ENCODE data around the gene MYO3A. TPM values are rescaled to one million over a fixed set of nuclear protein-coding genes. Genes with fewer than 3 reads are reported as not detected.

Gene MYO3A
- total RNA-seq, 1 experiment from 2014 or later = not detected

DNA sequence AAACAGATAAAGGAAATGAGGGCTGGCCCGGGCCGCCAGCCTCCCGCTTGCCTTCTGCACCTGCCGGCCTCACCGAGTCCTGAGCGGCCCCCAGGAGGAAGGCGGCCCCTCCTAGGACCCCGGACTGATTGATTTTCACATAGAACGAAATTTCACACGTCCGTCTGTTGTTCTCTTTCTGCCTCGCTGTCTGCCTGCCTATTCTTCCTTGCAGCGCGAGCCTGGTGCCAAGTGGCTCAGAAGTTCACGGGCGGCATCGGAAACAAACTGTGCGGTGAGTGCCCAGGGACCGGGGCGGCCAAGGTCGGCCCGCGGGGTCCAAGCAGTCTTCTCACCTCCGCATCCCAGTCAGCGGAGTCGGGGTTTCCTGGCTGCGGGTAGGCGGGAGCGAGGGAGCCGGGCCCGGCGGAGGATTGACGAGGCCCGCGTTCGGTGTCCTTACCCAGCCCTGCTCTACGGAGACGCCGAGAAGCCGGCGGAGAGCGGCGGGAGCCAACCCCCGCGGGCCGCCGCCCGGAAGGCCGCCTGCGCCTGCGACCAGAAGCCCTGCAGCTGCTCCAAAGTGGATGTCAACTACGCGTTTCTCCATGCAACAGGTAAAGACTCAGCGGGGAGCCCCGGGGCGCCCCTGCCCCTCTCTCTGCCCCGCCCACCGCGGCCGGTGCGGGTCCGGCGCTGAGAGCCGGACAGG is 283.5 kb downstream of the MYO3A start (continued):
- no peak for TF ChIP-seq ZNF274 (IDR thresholded peaks at IDR 0.05; ENCODE audit: low read depth, low read length)
- no peak for TF ChIP-seq RAD21 (IDR thresholded peaks at IDR 0.05; ENCODE audit: low read depth)
- no peak for TF ChIP-seq TCF7L2 (IDR thresholded peaks at IDR 0.05; ENCODE audit: borderline replicate concordance, extremely low read depth, insufficient read depth, insufficient read length)
- no peak for TF ChIP-seq EGR1 (IDR thresholded peaks at IDR 0.05; ENCODE audit: low read depth)
- TF ChIP-seq SIN3A (IDR thresholded peaks at IDR 0.05; ENCODE audit: low read depth) = no peak
- TF ChIP-seq ZFX (IDR thresholded peaks at IDR 0.05) = no peak

DNA sequence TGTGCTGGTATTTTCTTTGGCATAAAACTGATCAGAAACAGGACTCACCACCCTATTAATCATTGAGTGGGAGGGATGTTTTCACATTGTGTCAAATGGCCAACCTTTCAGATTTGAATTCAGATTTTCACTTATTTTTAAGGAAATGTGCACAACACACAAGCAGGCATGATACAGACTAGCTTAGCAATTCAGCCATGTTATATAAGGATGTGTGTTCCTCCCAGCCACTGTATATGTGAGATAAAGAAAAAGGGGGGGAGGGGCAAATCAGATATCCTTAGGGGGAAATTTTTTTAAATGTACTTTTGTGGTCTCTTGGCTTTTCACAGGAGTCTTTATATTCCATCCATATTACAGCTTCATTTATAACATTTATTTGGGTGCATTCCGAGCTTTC is 285.6 kb downstream of the MYO3A start:
- DNase-seq (ENCODE audit: low read depth, low spot score) = no peak
- BruUV-seq (replicated peaks) = no TSS peak
- H3K36me3 ChIP-seq (ENCODE audit: control insufficient read depth in 1 of 2, insufficient read depth in 2 of 2, low read length in 2 of 2) = no peaks in the 10 kb centered on the region
- H3K4me1 ChIP-seq (ENCODE audit: control insufficient read depth in 1 of 2, insufficient read depth in 2 of 2, low read length in 2 of 2) = no peaks in the 10 kb centered on the region
- peaks cover 36% of the 10 kb centered on the region for H3K27me3 ChIP-seq (ENCODE audit: insufficient read depth, low read length)
- H3K9me3 ChIP-seq (ENCODE audit: control insufficient read depth in 1 of 2, insufficient read depth in 1 of 2, low read depth in 1 of 2, low read length in 2 of 2) = no peaks in the 10 kb centered on the region
- H2AFZ ChIP-seq (ENCODE audit: low read depth, low read length, poor library complexity, severe bottlenecking) = no peak overlapping the region
- H3K9me2 ChIP-seq (ENCODE audit: insufficient read depth) = no peaks in the 10 kb centered on the region
- H3K27ac ChIP-seq (ENCODE audit: low read depth, low read length) = no peak overlapping the region
- no peaks in the 10 kb centered on the region for H4K20me1 ChIP-seq (ENCODE audit: insufficient read depth)
- H3K9ac ChIP-seq (ENCODE audit: low read length) = no peak overlapping the region
- H3K79me2 ChIP-seq (ENCODE audit: insufficient read depth, low read length) = no peaks in the 10 kb centered on the region
- H3K4me2 ChIP-seq (ENCODE audit: low read length) = no peak overlapping the region
- H3K4me3 ChIP-seq (replicated peaks in 1 of 2; ENCODE audit: low read depth in 1 of 2, low read length in 2 of 2) = no peak overlapping the region
- RAD21 ChIA-PET (ENCODE audit: low non-redundant PET in 1 of 2, low total read pairs in 2 of 2, uncharacterized antibody in 2 of 2, unreplicated experiment in 2 of 2) = no interaction called here
- TF ChIP-seq YY1 (IDR thresholded peaks at IDR 0.05; ENCODE audit: extremely low read depth, insufficient replicate concordance, low read depth, low read length) = no peak
- TF ChIP-seq, protein P1, sequence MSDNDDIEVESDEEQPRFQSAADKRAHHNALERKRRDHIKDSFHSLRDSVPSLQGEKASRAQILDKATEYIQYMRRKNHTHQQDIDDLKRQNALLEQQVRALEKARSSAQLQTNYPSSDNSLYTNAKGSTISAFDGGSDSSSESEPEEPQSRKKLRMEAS (IDR thresholded peaks at IDR 0.05) = no peak
- TF ChIP-seq FOSL1 (IDR thresholded peaks at IDR 0.05; ENCODE audit: low read depth) = no peak
- TF ChIP-seq SP1 (IDR thresholded peaks at IDR 0.05; ENCODE audit: low read depth) = no peak
- POLR2A ChIA-PET = no interaction called here
- CTCF ChIA-PET = no interaction called here
- intact Hi-C loops (cut with micrococcal nuclease) = no loop called here
- no peak for ATAC-seq

Measured in HCT116 (cell line).